ENCODE results near the gene CHPF2.

DNA sequence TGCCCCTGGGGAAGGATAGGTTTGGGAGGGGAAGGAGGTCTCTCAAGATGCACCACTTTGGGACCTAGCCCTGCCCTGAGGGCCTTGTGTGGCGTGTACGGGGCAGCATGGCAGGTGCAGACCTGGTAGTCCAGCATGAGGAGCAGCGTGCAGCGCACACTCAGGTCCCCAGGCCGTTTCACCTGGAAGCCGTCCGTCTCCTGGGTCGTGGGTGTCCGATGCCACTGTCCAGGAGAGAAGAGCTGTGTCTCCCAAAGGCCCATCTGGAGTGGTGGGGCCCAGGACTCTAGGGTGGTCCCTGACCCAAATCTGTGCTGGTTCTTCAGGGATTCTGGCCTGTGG is 9.4 kb downstream of the CHPF2 start:
- TF ChIP-seq SIN3A (IDR thresholded peaks at IDR 0.05; ENCODE audit: low read depth): no peak
- TF ChIP-seq POLR2A (IDR thresholded peaks at IDR 0.05; ENCODE audit: borderline replicate concordance, extremely low read depth, insufficient read depth, insufficient read length): no peak

Measured in HCT116 (cell line).